WERI-Rb-1 (cell line): Measurements from ENCODE around the gene BBOX1.
"Not testable (repeated sequence)": the region's sequence is repeated elsewhere in the genome, so short reads cannot be mapped to it uniquely, and the experiment has no call there.

Source experiments
- DNase-seq: peaks from one replicate; pipeline ENCODE4 v3.0.0-alpha.2; 2020
- H3K27ac ChIP-seq: fragments of 250-450 bp; sonication (Bioruptor Pico); 2 replicates; pipeline ENCODE4 v1.5.1; 2020; ENCODE audit warnings: mild to moderate bottlenecking, moderate library complexity
- H3K27me3 ChIP-seq: fragments of 250-450 bp; sonication (Bioruptor Pico); 2 replicates; pipeline ENCODE4 v1.5.1; 2021; ENCODE audit warnings: mild to moderate bottlenecking, low read depth, moderate library complexity; ENCODE audit not compliant: insufficient read depth, severe bottlenecking
- H3K36me3 ChIP-seq: fragments of 250-450 bp; sonication (Bioruptor Pico); 2 replicates; pipeline ENCODE4 v1.5.1; 2020; ENCODE audit warnings: mild to moderate bottlenecking, moderate library complexity
- H3K4me3 ChIP-seq: 2 replicates; pipeline ENCODE4 v1.5.1; 2011; ENCODE audit warnings: low read depth, mild to moderate bottlenecking, control low read depth, low read length
- H3K9me3 ChIP-seq: fragments of 250-450 bp; sonication (Bioruptor Pico); 2 replicates; pipeline ENCODE4 v1.5.1; 2021; ENCODE audit warnings: mild to moderate bottlenecking, moderate library complexity; ENCODE audit not compliant: severe bottlenecking
- CTCF ChIP-seq: IDR thresholded peaks from 2 replicates; pipeline ENCODE4 v1.5.1; 2011; ENCODE audit warnings: low read depth, mild to moderate bottlenecking, control low read depth, inconsistent platforms, low read length

BBOX1 gene

GRCh38 chr11:27122001-27122400, 81.4 kb downstream of the BBOX1 start:
- no peak for TF ChIP-seq CTCF
- no peak overlapping the region for H3K4me3 ChIP-seq
- no peak for DNase-seq

GRCh38 chr11:27124514-27125264, 84.1 kb downstream of the BBOX1 start:
- DNase-seq, result no peak
- H3K27ac ChIP-seq, result no peak overlapping the region

More at GRCh38 chr11:27122001-27122400, 81.4 kb downstream of the BBOX1 start:
- Histone ChIP-seq H3K9me3 (no peaks in the 10 kb centered on the region), H3K27me3 (peaks cover 13% of the 10 kb centered on the region), H3K36me3 (no peaks in the 10 kb centered on the region), H3K27ac (no peak overlapping the region)

GRCh38 chr11:27129686-27130085, 89.1 kb downstream of the BBOX1 start:
- no peaks in the 10 kb centered on the region for H3K9me3 ChIP-seq
- no peak overlapping the region for H3K4me3 ChIP-seq
- no peaks in the 10 kb centered on the region for H3K36me3 ChIP-seq
- no peak for DNase-seq
- no peak for TF ChIP-seq CTCF
- H3K27ac ChIP-seq, result no peak overlapping the region
- H3K27me3 ChIP-seq, result peaks cover 25% of the 10 kb centered on the region

More at GRCh38 chr11:27124514-27125264, 84.1 kb downstream of the BBOX1 start:
- Histone ChIP-seq H3K36me3 (no peaks in the 10 kb centered on the region), H3K4me3 (no peak overlapping the region), H3K9me3 (no peaks in the 10 kb centered on the region), H3K27me3 (peaks cover 31% of the 10 kb centered on the region)
- TF ChIP-seq CTCF, result no peak

- Histone ChIP-seq H3K4me3 (no peak overlapping the region), H3K36me3 (no peaks in the 10 kb centered on the region), H3K27me3 (peaks cover 25% of the 10 kb centered on the region), H3K27ac (no peak overlapping the region), H3K9me3 (no peaks in the 10 kb centered on the region)
- DNase-seq, result no peak
- no peak for TF ChIP-seq CTCF
These were observed 90.2 kb downstream of the BBOX1 start for GRCh38 chr11:27130806-27131205.

GRCh38 chr11:27135924-27136329, 95.3 kb downstream of the BBOX1 start:
- not testable (repeated sequence) for H3K36me3 ChIP-seq, H3K27me3 ChIP-seq, H3K4me3 ChIP-seq, H3K27ac ChIP-seq, DNase-seq, H3K9me3 ChIP-seq

GRCh38 chr11:27138716-27139115, 98.1 kb downstream of the BBOX1 start:
- no peak overlapping the region for H3K27ac ChIP-seq
- no peak for DNase-seq
- no peak overlapping the region for H3K4me3 ChIP-seq
- no peaks in the 10 kb centered on the region for H3K27me3 ChIP-seq
- no peaks in the 10 kb centered on the region for H3K36me3 ChIP-seq
- H3K9me3 ChIP-seq, result no peaks in the 10 kb centered on the region
- TF ChIP-seq CTCF, result no peak
